ENCODE data around the gene KNDC1. TPM values are rescaled to one million over a fixed set of nuclear protein-coding genes. Genes with fewer than 3 reads are reported as not detected.

Gene KNDC1
- total RNA-seq, 1 experiment from 2014 or later, result 15.7 TPM

DNA sequence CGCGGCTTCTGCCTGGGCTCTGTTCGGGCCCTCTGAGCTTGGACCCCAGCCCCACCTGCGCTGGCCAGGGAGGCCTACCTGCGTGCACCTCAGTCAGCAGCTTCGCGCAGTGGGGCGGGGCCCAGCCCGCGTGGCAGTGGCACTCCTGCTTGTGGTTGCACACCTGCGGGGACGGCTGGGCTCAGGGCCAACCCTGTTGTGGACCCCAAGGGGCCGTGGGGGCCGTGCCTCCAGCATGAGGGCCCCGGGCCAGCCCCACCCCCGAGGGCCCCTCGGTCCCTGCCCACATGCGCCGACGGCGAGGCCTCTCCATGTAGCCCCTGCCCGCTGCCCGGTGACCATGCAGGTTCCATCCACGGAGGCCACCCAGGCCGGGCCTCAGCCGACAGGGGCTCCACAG, 109.3 kb downstream of the KNDC1 start:
- Histone ChIP-seq H3T11ph (ENCODE audit: low read length) (no peak overlapping the region), H2AFZ (ENCODE audit: low read length) (no peak overlapping the region), H2BK120ac (ENCODE audit: low read depth, low read length, poor library complexity, severe bottlenecking) (no peak overlapping the region), H4K91ac (ENCODE audit: insufficient read length, low read depth, low read length) (no peak overlapping the region), H3K23me2 (ENCODE audit: insufficient read length, low read depth, low read length, poor library complexity, severe bottlenecking) (no peaks in the 10 kb centered on the region), H3K79me1 (ENCODE audit: insufficient read depth, low read depth, low read length, poor library complexity, severe bottlenecking) (no peaks in the 10 kb centered on the region), H3K23ac (ENCODE audit: insufficient read length, low read depth, low read length) (no peak overlapping the region), H3K9me3 (ENCODE audit: control insufficient read depth, low read depth, low read length) (no peaks in the 10 kb centered on the region), H4K20me1 (ENCODE audit: control insufficient read depth, insufficient read depth, insufficient read length) (no peaks in the 10 kb centered on the region), H3K27me3 (ENCODE audit: insufficient read depth, low read length) (no peaks in the 10 kb centered on the region), H3K4me2 (ENCODE audit: insufficient read depth, insufficient read length, low read length) (no peak overlapping the region), H4K5ac (ENCODE audit: insufficient read length, low read depth, low read length) (no peak overlapping the region), H3K79me2 (ENCODE audit: insufficient read depth, low read length) (no peaks in the 10 kb centered on the region), H3K4ac (ENCODE audit: low read depth, low read length) (no peak overlapping the region), H3K27ac (ENCODE audit: insufficient read length, low read depth, low read length) (no peak overlapping the region), H3K9ac (ENCODE audit: extremely low read depth, insufficient read length, low read length) (no peak overlapping the region), H3K18ac (ENCODE audit: insufficient read length, low read depth, low read length) (no peak overlapping the region), H2BK5ac (ENCODE audit: insufficient read length, low read length) (no peak overlapping the region), H3K56ac (ENCODE audit: insufficient read length, low read depth, low read length) (no peak overlapping the region), H4K8ac (replicated peaks; ENCODE audit: insufficient read length, low read depth, low read length) (no peak overlapping the region), H2BK20ac (ENCODE audit: low read depth, low read length, poor library complexity, severe bottlenecking) (no peak overlapping the region), H3K14ac (ENCODE audit: insufficient read depth, low read length) (no peak overlapping the region), H3K4me1 (ENCODE audit: insufficient read depth, low read length) (no peaks in the 10 kb centered on the region), H2BK12ac (ENCODE audit: insufficient read length, low read depth, low read length) (no peak overlapping the region), H2BK15ac (ENCODE audit: low read depth, low read length) (no peak overlapping the region), H2AK5ac (ENCODE audit: insufficient read length, low read length) (no peak overlapping the region)
- no peak overlapping the region for H3K4me3 Mint-ChIP-seq
- WGBS (ENCODE audit: extremely low coverage, insufficient read length, low lambda C conversion rate), result no CpG with 5 or more reads among the region's 26 CpGs
- H3K4me1 Mint-ChIP-seq, result no peaks in the 10 kb centered on the region
- H3K27me3 Mint-ChIP-seq (ENCODE audit: low read depth), result peaks cover 2% of the 10 kb centered on the region
- no peak for DNase-seq
- no peak overlapping the region for H3K27ac Mint-ChIP-seq
- TF ChIP-seq CTCF (conservative IDR thresholded peaks at IDR 0.05), result no peak
- no peaks in the 10 kb centered on the region for H3K9me3 Mint-ChIP-seq
- H3K36me3 Mint-ChIP-seq (ENCODE audit: insufficient read depth in 1 of 3, low read depth in 3 of 3), result no peaks in the 10 kb centered on the region

Measured in H9 (cell line).